HG03575 (cell line): ENCODE data around the gene PRKD2.
"Not testable (repeated sequence)": the region's sequence is repeated elsewhere in the genome, so short reads cannot be mapped to it uniquely, and the experiment has no call there.

Experiments
- ATAC-seq: cut with Tn5 transposase; IDR thresholded peaks from one replicate; pipeline ENCODE4 v1.9.1; 2021; ENCODE audit not compliant: unreplicated experiment, insufficient number of reproducible peaks, low FRiP score; ENCODE audit errors: extremely low read depth

The PRKD2 gene

GRCh38 chr19:46648060-46648960, 68.6 kb downstream of the PRKD2 start:
- ATAC-seq, result no peak

DNA sequence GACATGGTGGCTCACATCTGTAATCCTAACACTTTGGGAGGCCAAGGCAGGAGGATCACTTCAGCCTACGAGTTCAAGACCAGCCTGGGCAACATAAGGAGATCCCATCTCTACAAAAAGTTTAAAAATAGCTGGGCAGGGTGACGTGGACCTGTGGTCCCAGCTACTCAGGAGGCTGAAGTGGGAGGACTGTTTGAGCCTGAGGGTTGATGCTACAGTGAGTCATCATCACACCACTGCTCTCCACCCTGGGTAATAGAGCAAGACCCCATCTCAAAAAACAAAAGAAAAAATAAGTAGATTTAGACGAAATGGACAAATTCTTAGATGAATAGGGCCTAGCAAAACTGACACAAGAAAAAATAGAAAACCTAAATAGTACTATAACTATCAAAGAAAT, 70.5 kb downstream of the PRKD2 start:
- no peak for ATAC-seq

DNA sequence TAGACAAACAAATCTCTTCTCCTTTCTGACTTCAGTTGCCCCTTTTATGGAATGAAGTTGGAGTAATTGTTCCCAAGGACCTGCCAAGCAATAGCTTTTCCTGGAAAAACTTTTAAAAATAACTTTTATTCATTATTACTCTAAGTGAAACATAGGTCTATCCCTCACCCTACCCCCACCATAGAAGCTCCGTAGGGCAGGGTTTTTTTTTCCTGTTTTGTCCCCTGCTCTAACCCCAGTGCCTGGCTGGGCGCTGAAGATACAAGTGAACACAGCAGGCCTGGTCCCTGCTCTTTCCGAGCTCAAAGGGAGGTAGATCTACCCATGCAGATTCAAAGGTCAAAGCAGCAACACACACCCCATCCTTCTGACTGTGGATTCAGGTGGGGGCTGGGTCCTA, 72.2 kb downstream of the PRKD2 start:
- ATAC-seq, result no peak

- no peak for ATAC-seq
Measured at GRCh38 chr19:46640656-46641055, 76.3 kb downstream of the PRKD2 start.

- ATAC-seq, result no peak
Measured at GRCh38 chr19:46639358-46640182, 77.3 kb downstream of the PRKD2 start.

DNA sequence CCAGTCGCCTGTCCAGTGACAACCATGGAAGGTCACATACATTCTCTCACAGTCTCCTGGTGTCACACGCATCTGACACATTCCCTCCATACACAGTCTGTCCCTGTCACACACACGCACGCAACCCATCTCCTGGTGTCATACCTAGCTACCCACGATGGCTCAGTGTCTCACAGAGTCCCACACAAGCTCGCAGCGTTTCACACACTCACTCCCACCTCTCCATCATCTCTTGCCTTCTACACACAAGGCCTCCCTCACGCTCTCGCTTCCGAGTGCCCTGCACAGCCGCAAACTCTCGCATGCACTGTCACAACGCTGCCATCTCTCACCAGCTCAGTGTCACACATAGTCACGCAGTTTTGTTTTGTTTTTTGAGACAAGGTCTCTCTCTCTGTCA, 79.7 kb downstream of the PRKD2 start:
- ATAC-seq, result no peak

GRCh38 chr19:46635920-46636761, 80.8 kb downstream of the PRKD2 start, which contains the start of gene GNG8:
Gene GNG8, minus strand, starts transcription at chr19:46636202. Its CDS starts 1,520 bp downstream, at chr19:46634682.
- no peak for ATAC-seq

GRCh38 chr19:46634656-46635218, 82.2 kb downstream of the PRKD2 start:
- ATAC-seq, result no peak

DNA sequence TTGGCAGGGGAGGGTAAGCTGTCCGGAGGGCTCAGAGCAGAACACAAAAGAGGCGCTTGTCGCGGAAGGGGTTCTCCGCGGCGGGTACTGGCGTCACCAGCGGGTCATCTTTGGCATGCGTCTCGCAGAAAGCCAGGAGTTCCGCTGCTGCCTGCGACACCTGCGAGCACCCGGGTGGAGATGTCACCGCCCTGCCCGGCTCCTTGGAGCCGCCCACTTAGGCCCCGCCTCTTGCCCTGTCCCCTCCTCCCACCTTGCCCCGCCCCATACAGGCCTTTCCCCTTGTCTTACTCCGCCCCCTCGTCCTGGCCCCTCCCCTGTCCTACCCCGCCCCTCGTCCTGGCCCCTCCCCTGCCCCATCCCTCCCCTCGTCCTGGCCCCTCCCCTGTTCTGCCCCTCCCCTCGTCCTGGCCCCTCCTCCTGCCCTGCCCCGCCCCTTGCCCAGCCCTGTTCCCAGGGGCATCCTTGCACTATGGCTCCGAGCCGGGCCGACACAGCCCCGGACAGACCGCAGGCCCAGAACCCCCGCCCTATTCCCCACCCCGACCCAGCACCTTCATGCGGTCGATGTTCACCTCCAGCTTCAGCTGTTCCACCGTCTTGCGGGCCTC, 82.8 kb downstream of the PRKD2 start:
- ATAC-seq, result no peak

DNA sequence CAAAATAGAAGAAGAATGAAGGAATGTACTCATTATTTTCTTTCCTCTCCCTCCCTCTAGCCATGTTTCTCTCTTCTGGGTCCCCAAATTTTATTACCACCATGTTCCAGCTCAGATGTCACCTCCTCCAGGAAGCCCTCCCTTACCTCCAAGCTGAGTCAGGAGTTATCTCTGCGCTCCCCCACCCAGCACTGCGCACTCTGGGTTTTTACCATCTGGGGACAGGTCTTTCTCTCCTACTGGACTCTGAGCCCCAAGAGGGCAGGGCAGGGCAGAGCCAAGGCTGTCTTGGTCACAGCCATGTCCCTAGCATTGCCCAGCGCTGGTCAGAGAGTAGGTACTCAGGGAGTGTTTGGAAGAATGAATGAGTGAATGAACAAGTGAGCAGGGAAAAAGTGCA, 83.8 kb downstream of the PRKD2 start:
- no peak for ATAC-seq

DNA sequence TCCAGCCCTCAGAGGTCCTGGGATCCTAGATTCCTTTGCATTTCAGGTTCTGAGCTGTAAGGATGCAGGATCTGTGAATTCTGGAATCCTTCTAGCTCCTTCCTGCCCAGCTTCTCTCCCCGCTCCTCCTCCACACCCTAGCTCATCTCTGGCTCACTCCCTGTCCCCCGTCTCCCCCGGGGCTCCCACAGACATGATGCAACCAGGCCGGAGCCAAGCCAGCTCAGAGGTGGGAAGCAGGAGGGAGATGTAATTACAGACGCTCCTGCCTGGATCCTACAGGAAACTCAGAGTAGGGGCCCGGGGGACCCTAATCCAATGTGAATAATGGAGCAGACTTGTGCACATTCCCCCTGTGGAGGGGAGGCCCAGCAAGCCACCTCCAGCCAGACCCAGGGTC, 85.4 kb downstream of the PRKD2 start:
- ATAC-seq, result no peak

DNA sequence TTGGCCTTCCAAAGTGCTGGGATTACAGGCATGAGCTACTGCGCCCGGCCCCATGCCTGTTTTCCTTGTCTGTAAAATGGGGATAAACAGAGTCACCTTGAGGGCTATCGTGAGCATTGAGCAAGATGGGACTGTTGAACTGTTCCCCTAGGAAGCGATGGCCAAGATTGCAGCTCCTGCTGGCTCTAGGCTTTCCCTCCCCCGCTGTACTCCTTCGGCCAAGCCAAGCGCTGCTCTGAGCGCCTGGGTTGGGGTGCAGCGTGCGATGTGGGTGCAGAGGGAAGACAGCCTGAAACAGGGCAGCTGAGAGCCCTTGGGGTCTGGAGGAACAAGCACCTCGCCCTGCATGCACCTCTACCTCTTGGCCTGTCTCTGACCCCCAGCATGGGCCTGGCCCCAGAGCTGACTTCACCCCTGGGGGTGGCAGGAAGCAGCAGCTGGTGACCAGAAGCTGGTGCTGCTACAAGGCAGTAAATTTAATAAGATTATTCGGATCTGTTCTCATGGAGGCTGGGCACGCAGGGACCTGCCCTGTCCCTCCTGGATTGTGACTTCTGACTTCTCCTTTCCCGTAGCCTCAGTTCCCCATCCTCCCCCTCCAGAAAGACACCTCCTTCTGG, 86.2 kb downstream of the PRKD2 start:
- ATAC-seq, result no peak

DNA sequence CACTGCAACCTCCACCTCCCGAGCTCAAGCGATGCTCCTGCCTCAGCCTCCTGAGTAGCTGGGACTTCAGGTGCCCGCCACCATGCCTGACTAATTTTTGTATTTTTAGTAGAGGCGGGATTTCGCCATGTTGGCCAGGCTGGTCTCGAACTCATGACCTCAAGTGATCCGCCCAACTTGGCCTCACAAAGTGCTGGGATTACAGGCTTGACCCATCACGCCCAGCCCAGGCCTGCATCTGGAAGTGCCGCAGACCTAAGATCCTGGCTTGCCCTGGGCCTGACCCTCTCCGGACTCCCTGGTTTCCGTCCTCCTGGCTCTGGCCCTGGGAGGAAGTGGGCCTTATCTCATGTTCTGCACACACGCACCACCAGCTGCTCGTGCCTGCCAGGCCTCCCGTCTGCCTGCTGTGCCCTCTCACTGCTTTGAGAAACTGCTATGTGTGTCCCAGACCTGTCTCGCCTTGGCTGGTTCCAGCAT, 87.3 kb downstream of the PRKD2 start:
- ATAC-seq, result no peak

DNA sequence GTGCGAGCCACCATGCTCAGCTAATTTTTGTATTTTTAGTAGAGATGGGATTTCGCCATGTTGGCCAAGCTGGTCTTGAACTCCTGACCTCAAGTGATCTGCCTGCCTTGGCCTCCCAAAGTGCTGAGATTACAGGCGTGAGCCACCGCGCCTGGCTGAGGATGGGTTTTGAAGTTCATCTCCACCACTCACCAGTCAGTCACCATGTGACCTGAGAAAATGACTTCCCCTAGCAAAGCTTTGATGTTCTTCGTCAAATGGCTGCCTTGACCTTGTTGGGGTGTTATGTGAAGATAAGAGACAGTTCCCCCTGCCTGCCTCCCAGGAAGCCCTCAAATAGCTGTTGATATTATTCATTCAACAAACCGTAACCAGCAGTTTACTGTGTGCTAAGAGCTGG, 87.9 kb downstream of the PRKD2 start:
- not testable (repeated sequence) for ATAC-seq

DNA sequence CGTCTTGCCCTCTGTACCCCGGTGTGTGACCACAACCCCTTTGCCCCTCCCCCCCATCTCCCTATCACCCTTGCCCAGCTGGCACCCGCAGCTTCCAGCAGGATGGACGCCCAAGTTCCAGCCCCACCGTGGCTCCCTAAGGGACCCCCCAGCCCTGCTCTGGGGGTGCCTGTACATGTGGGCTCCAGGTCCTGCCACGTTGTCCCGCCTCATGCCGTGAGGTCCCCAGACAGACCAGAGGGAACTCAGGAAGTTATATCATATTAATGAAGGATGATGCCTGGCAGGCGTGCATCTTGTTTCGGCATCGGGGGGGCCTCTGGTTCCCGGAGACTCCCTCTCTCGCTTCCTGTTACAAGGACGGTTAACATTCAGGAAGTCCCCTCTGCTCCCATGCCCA, 90.5 kb downstream of the PRKD2 start:
- ATAC-seq, result no peak

GRCh38 chr19:46625731-46626130, 91.2 kb downstream of the PRKD2 start:
- ATAC-seq, result no peak

- no peak for ATAC-seq
Measured at GRCh38 chr19:46624958-46625661, 91.8 kb downstream of the PRKD2 start, which contains the start of gene PTGIR. Gene PTGIR, minus strand, starts transcription at chr19:46625089. Its CDS starts 864 bp downstream, at chr19:46624225.
